H9 (cell line): Measurements from ENCODE around the gene CTNNA3. TPM values are rescaled to one million over a fixed set of nuclear protein-coding genes. Genes with fewer than 3 reads are reported as not detected.

Source experiments
- DNase-seq: peaks from one replicate; pipeline ENCODE4 v3.0.0-alpha.2; 2017
- H2AFZ ChIP-seq: one replicate; pipeline ENCODE4 v1.6.1; 2013; ENCODE audit warnings: mild to moderate bottlenecking, low read length, control low read depth, moderate library complexity
- H2AK5ac ChIP-seq: 2 replicates; pipeline ENCODE4 v1.6.1; 2013; ENCODE audit warnings: low read length, control low read depth, mixed read lengths; ENCODE audit not compliant: insufficient read length
- H2BK120ac ChIP-seq: one replicate; pipeline ENCODE4 v1.6.1; 2013; ENCODE audit warnings: low read depth, mild to moderate bottlenecking, low read length, control low read depth, inconsistent platforms; ENCODE audit not compliant: poor library complexity, severe bottlenecking
- H2BK12ac ChIP-seq: 2 replicates; pipeline ENCODE4 v1.6.1; 2013; ENCODE audit warnings: low read length, control low read depth, mixed read lengths, low read depth; ENCODE audit not compliant: insufficient read length
- H2BK15ac ChIP-seq: 2 replicates; pipeline ENCODE4 v1.6.1; 2013; ENCODE audit warnings: low read depth, low read length, control low read depth
- H2BK20ac ChIP-seq: one replicate; pipeline ENCODE4 v1.6.1; 2013; ENCODE audit warnings: low read depth, mild to moderate bottlenecking, low read length, control low read depth, inconsistent platforms; ENCODE audit not compliant: poor library complexity, severe bottlenecking
- H2BK5ac ChIP-seq: 2 replicates; pipeline ENCODE4 v1.6.1; 2013; ENCODE audit warnings: low read length, control low read depth, mixed read lengths; ENCODE audit not compliant: insufficient read length
- H3K14ac ChIP-seq: 2 replicates; pipeline ENCODE4 v1.6.1; 2013; ENCODE audit warnings: low read length, control low read depth; ENCODE audit not compliant: insufficient read depth
- H3K18ac ChIP-seq: 2 replicates; pipeline ENCODE4 v1.6.1; 2013; ENCODE audit warnings: low read depth, mild to moderate bottlenecking, mixed read lengths, low read length, control low read depth; ENCODE audit not compliant: insufficient read length
- H3K23ac ChIP-seq: 2 replicates; pipeline ENCODE4 v1.6.1; 2013; ENCODE audit warnings: low read length, control low read depth, mixed read lengths, low read depth; ENCODE audit not compliant: insufficient read length
- H3K23me2 ChIP-seq: 2 replicates; pipeline ENCODE4 v1.6.1; 2013; ENCODE audit warnings: low read depth, mild to moderate bottlenecking, mixed read lengths, low read length, control low read depth; ENCODE audit not compliant: insufficient read length, poor library complexity, severe bottlenecking
- H3K27ac ChIP-seq: 2 replicates; pipeline ENCODE4 v1.5.1; 2013; ENCODE audit warnings: low read length, control low read depth, mixed read lengths, low read depth; ENCODE audit not compliant: insufficient read length
- H3K27me3 ChIP-seq: 2 replicates; pipeline ENCODE4 v1.6.1; 2013; ENCODE audit warnings: low read length, control low read depth, inconsistent platforms; ENCODE audit not compliant: insufficient read depth
- H3K4ac ChIP-seq: 2 replicates; pipeline ENCODE4 v1.6.1; 2013; ENCODE audit warnings: low read depth, mild to moderate bottlenecking, control low read depth, inconsistent platforms, low read length, moderate library complexity
- H3K4me1 ChIP-seq: 2 replicates; pipeline ENCODE4 v1.6.1; 2013; ENCODE audit warnings: low read length, control low read depth, inconsistent platforms; ENCODE audit not compliant: insufficient read depth
- H3K4me2 ChIP-seq: 2 replicates; pipeline ENCODE4 v1.6.1; 2013; ENCODE audit warnings: low read length, control low read depth, mixed read lengths; ENCODE audit not compliant: insufficient read length, insufficient read depth
- H3K56ac ChIP-seq: 2 replicates; pipeline ENCODE4 v1.6.1; 2013; ENCODE audit warnings: low read depth, mild to moderate bottlenecking, mixed read lengths, low read length, control low read depth; ENCODE audit not compliant: insufficient read length
- H3K79me1 ChIP-seq: 2 replicates; pipeline ENCODE4 v1.6.1; 2013; ENCODE audit warnings: low read depth, mild to moderate bottlenecking, moderate library complexity, low read length, control low read depth, inconsistent platforms; ENCODE audit not compliant: insufficient read depth, poor library complexity, severe bottlenecking
- H3K79me2 ChIP-seq: 2 replicates; pipeline ENCODE4 v1.6.1; 2013; ENCODE audit warnings: low read length, control low read depth, inconsistent platforms; ENCODE audit not compliant: insufficient read depth
- H3K9ac ChIP-seq: 2 replicates; pipeline ENCODE4 v1.6.1; 2013; ENCODE audit warnings: low read length, control low read depth, mixed read lengths; ENCODE audit not compliant: insufficient read length; ENCODE audit errors: extremely low read depth
- H3K9me3 ChIP-seq: one replicate; pipeline ENCODE4 v1.6.1; 2013; ENCODE audit warnings: low read depth, low read length, inconsistent platforms; ENCODE audit not compliant: control insufficient read depth
- H3T11ph ChIP-seq: one replicate; pipeline ENCODE4 v1.6.1; 2013; ENCODE audit warnings: mild to moderate bottlenecking, low read length, control low read depth, inconsistent platforms
- H4K20me1 ChIP-seq: one replicate; pipeline ENCODE4 v1.6.1; 2013; ENCODE audit not compliant: control insufficient read depth, insufficient read length, insufficient read depth
- H4K5ac ChIP-seq: 2 replicates; pipeline ENCODE4 v1.6.1; 2013; ENCODE audit warnings: low read depth, mild to moderate bottlenecking, mixed read lengths, low read length, control low read depth; ENCODE audit not compliant: insufficient read length
- H4K8ac ChIP-seq: replicated peaks from 2 replicates; pipeline ENCODE4 v1.6.1; 2013; ENCODE audit warnings: low read length, control low read depth, mixed read lengths, low read depth; ENCODE audit not compliant: insufficient read length
- H4K91ac ChIP-seq: 2 replicates; pipeline ENCODE4 v1.6.1; 2013; ENCODE audit warnings: low read depth, mild to moderate bottlenecking, moderate library complexity, mixed read lengths, low read length, control low read depth; ENCODE audit not compliant: insufficient read length
- H3K27ac Mint-ChIP-seq, 3 experiments: 2 replicates in 2 of 3; 3 replicates in 1 of 3; pipeline ENCODE4 v1.8.0; 2020 to 2021; ENCODE audit warnings: mixed read lengths in 3 of 3, mild to moderate bottlenecking in 1 of 3, moderate library complexity in 1 of 3
- H3K27me3 Mint-ChIP-seq: 2 replicates; pipeline ENCODE4 v1.8.0; 2021; ENCODE audit warnings: low read depth, mild to moderate bottlenecking, moderate library complexity, mixed read lengths
- H3K36me3 Mint-ChIP-seq, 3 experiments: 2 replicates in 2 of 3; 3 replicates in 1 of 3; pipeline ENCODE4 v1.8.0; 2020 to 2021; ENCODE audit warnings: low read depth in 3 of 3, mixed read lengths in 3 of 3; ENCODE audit not compliant: insufficient read depth in 1 of 3
- H3K4me1 Mint-ChIP-seq, 2 experiments: 2 replicates each; pipeline ENCODE4 v1.8.0; 2020; ENCODE audit warnings: mixed read lengths in 2 of 2
- H3K4me3 Mint-ChIP-seq, 2 experiments: 2 replicates in 1 of 2; 3 replicates in 1 of 2; pipeline ENCODE4 v1.8.0; 2020 to 2021; ENCODE audit warnings: mild to moderate bottlenecking in 2 of 2, mixed read lengths in 2 of 2, moderate library complexity in 1 of 2
- H3K9me3 Mint-ChIP-seq, 2 experiments: 2 replicates in 1 of 2; 3 replicates in 1 of 2; pipeline ENCODE4 v1.8.0; 2020; ENCODE audit warnings: mild to moderate bottlenecking in 2 of 2, mixed read lengths in 2 of 2, moderate library complexity in 1 of 2
- CTCF ChIP-seq: fragments of 200-600 bp; sonication (generic); conservative IDR thresholded peaks from 3 replicates; pipeline ENCODE4 v1.8.0; 2021; ENCODE audit warnings: antibody characterized with exemption, mild to moderate bottlenecking
- whole genome bisulfite sequencing: extraction: QIAGEN DNeasy Blood & Tissue Kit; methylation state at CpG from one replicate; pipeline ENCODE4 v1.1.7; 2013; ENCODE audit warnings: missing lambda C conversion rate, low lambda C conversion rate, mixed read lengths; ENCODE audit not compliant: insufficient read length; ENCODE audit errors: extremely low coverage; 5-methylcytosine and 5-hydroxymethylcytosine counted together
- total RNA-seq: library from RNA; stranded (reverse); gene quantifications from 2 replicates; pipeline ENCODE4 v1.2.1, GENCODE V29; 2021

CTNNA3 gene
- total RNA-seq, 1 experiment from 2014 or later: 3.3 TPM

DNA sequence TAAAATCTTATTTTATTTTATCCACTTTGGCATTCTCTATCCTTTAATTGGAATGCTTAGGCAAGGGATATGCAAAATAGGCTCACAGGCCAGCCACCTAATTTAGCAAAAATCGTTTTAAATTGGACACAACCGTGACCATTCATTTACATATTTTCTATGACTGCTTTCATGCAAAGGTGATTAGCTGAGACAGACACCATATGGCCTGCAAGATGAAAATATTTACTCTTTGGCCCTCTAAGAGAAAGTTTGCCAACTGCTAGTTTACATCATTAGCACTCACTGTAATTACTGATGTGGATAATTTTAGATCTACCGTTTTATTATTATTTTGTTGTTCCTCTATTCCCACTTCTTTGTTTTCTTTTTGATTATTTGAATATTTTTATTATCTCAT is 1145.6 kb downstream of the CTNNA3 start:
- no peak for DNase-seq
- no peak overlapping the region for H3K4ac ChIP-seq
- H3K27me3 Mint-ChIP-seq: no peaks in the 10 kb centered on the region
- H4K20me1 ChIP-seq: no peaks in the 10 kb centered on the region
- no peak overlapping the region for H3K23ac ChIP-seq
- H3K18ac ChIP-seq: no peak overlapping the region
- no peak overlapping the region for H3T11ph ChIP-seq
- H3K23me2 ChIP-seq: no peaks in the 10 kb centered on the region
- no peak overlapping the region for H3K56ac ChIP-seq
- H2BK20ac ChIP-seq: no peak overlapping the region
- H3K14ac ChIP-seq: no peak overlapping the region
- TF ChIP-seq CTCF: no peak
- no peak overlapping the region for H4K91ac ChIP-seq
- no peak overlapping the region for H2AFZ ChIP-seq
- H3K36me3 Mint-ChIP-seq: no peaks in the 10 kb centered on the region; a peak in 1 of 7 replicates
- H4K8ac ChIP-seq: no peak overlapping the region
- no peak overlapping the region for H3K27ac ChIP-seq
- no peak overlapping the region for H2AK5ac ChIP-seq
- no peak overlapping the region for H3K4me3 Mint-ChIP-seq
- H3K4me1 ChIP-seq: no peaks in the 10 kb centered on the region
- no peaks in the 10 kb centered on the region for H3K4me1 Mint-ChIP-seq
- H2BK120ac ChIP-seq: no peak overlapping the region
- no peaks in the 10 kb centered on the region for H3K9me3 ChIP-seq
- no peak overlapping the region for H2BK5ac ChIP-seq
- H3K9me3 Mint-ChIP-seq: peaks cover 0 to 3% of the 10 kb centered on the region in 2 experiments; a peak in 1 of 5 replicates
- no CpG with 5 or more reads among the region's 3 CpGs for WGBS
- H3K4me2 ChIP-seq: no peak overlapping the region
- no peaks in the 10 kb centered on the region for H3K27me3 ChIP-seq
- no peaks in the 10 kb centered on the region for H3K79me1 ChIP-seq
- no peak overlapping the region for H2BK12ac ChIP-seq
- H3K79me2 ChIP-seq: no peaks in the 10 kb centered on the region
- no peak overlapping the region for H2BK15ac ChIP-seq
- H3K9ac ChIP-seq: no peak overlapping the region
- no peak overlapping the region for H3K27ac Mint-ChIP-seq
- no peak overlapping the region for H4K5ac ChIP-seq
